NK-92 (cell line): ENCODE measurements around the gene PLA2G6.
"Not testable (repeated sequence)": the region's sequence is repeated elsewhere in the genome, so short reads cannot be mapped to it uniquely, and the experiment has no call there.

Source experiments
- DNase-seq: peaks from one replicate; lab custom pipeline; 2025; ENCODE audit not compliant: unreplicated experiment; lab: John Stamatoyannopoulos, UW

The PLA2G6 gene

DNA sequence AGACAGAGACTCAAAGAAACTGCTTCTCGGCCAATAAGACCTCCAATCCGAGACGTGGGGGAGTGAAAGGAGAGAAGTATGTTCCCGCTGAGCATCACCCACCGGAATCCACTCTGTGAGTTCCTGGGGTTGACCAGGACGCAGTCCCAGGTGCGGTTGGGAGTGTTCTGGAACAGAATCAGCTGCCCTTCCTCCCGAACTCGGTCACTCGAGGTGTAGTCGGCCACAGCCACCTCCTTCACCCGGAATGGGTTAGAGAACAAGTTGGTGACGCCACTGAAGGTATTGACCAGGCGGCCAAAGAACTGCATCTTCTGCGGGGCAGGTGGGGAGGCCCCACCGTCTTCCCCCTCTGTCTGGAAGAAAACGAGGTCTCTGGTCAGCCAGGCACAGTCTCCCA is 12.5 kb downstream of the PLA2G6 start:
- DNase-seq = no peak

DNA sequence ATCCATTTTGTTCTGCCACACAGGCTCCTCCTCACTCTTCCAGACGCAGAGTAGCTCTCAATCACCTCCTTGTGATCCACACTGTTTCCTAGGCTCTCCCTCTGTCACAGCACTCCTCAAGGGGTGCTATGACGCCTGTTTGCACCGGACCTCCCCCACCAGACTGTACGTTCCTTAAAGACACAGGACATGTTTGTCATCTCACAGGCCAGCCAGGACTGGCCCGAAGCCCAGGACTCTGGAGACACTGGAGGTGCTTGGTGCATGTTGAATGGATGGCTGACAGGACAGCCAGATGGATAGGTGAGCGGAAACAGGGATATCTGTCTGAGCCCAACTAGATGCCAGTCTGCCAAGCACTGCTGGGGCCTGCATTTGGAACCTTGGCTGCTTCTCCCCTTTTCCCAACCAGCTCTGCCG is 13.6 kb downstream of the PLA2G6 start:
- no peak for DNase-seq

DNA sequence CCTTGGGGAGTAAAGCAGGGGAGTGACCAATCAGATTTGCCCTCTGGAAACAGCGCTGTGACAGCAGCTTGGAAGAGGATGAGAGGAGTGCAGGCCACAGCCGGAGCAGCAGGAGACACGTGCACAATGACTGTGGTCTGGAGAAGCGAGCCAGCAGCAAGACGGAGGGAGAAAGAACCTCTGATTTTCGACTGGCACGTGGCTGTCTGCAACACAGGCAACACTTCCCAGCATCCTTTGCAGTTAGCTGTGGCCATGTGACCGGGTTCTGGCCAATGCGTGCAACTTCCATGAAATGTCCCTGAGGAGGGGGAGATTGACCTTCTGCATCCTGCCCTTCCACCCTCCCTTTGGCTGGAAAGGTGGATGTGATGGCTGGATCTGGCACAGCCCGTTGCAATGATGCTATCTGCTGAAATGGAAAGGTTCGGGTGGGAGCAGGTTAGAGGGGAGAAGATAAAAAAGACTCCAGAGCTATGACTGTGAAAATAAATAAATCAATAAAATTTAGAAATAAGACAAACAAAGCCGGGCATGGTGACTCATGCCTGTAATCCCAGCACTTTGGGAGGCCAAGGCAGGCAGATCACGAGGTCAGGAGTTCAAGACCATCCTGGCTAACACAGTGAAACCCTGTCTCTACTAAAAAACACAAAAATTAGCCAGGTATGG is 15.6 kb downstream of the PLA2G6 start:
- no peak for DNase-seq

DNA sequence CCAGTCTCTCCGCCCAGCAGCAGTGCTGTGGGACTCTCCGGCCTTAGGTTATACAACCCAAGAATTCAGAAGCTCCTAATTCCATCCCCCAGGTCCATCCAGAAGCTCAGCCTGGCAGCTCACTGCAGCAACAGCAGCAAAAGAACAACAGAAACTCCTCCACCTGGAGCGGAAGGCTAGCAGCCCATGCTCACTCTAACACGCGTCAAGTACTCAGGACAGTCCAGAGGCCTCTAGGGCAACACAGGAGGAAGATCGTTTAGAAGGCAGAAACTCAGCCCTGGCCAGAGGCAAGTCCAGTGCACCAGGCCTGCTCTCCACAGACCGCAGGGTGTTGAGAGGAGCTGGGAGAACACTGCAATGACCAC is 17.1 kb downstream of the PLA2G6 start:
- no peak for DNase-seq

DNA sequence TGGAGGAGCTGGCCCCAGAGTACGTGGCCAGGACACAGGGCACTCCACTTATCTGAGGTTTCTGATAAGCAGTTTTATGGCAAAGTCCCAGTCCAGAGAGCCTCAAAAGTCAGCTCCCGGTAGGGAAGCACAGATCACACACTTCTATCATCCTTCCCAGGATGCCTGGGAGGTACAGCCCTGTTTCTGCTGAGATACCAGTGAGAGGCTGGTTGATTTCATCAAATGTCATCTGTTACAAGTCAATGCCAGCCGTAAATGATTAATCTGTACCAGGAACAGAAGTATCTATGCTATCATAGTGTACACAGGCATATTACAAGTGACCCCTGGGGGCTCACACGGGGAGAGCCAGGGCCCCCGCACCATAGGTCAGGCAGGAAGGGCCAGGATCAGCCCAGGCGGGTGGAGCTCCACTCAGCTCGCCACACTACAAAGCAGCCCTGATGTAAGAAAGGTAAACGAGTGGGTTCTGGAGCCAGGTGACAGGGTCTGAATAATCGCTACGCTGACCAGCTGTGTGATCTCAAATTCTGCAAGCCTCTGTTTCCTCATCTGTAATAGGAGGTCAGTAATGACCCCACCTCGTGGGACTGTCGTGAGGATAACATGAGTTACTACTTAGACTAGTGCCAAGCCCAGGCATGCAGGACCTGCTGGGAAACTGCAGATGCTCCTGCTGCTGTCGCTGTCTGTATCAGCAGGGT is 17.6 kb downstream of the PLA2G6 start:
- no peak for DNase-seq

DNA sequence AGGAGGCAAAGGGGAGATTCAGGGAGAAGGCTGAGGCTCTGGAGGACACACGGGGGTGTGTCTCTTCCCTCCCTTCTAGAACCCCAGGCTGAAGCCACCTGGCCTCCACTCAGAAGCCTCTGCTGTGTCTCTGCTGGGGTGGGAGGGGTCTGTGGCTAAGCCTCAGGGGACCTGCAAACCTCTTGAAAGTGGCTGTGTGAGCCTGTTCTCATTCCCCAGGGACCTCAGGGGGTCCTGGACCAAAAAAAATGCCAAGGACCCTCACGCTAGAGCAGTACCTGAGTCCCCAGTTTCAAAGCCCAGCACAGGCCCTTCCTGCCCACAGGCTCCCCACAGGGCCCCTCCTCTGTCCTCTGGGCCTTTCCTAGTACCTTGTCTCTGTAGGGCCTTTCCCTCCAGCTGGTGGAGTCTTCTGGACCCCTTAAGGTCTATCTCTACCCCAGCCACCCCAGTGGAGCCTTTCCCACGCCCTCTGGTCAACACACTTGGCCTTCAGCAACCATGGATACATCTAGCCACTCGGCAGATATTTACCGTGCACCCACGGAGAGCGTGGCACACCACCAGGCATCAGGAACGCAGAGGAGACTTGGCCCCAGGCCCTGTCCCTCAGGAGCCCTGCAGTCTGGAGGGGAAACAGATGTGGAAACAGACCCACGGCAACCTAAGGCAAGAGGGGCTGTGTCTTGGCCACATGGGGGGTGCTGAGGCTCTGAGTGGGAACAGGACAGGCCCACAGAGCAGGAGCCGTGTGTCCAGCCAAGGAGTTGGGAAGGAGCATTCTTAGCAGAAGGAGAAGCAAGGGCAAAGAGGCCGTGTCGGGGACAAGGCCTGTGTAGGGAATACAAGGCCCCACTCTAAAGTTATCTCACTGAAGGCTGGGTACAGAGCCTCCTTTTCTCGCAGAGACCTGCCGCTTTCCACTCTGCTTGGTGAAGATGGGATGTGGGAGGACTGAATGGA is 18.5 kb downstream of the PLA2G6 start:
- no peak for DNase-seq

DNA sequence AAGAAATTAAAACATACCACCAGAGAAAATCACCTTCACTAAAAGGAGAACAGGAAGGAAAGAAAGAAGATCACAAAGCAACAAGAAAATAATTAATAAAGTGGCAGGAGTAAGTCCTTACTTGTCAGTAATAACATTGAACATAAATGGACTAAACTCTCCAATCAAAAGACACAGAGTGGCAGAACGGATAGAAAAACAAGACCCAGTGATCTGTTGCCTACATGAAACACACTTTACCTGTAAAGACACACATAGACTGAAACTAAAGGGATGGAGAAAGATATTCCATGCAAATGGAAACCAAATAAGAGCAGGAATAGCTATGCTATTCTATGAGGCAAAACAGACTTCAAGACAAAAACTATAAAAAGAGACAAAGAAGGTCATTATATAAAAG is 25.9 kb downstream of the PLA2G6 start:
- DNase-seq = no peak

DNA sequence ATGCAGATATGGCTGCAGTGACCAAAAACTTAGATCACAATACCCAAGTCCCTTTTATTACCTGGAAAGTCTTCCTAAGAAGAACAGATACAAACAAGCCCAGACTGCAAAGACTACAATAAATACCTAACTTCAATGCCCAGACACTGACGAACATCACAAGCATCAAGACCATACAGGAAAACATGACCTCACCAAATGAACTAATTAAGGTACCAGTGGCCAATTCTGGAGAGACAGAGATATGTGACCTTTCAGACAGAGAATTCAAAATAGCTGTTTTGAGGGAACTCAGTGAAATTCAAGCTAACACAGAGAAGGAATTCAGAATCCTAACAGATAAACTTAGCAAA is 27.1 kb downstream of the PLA2G6 start:
- not testable (repeated sequence) for DNase-seq

DNA sequence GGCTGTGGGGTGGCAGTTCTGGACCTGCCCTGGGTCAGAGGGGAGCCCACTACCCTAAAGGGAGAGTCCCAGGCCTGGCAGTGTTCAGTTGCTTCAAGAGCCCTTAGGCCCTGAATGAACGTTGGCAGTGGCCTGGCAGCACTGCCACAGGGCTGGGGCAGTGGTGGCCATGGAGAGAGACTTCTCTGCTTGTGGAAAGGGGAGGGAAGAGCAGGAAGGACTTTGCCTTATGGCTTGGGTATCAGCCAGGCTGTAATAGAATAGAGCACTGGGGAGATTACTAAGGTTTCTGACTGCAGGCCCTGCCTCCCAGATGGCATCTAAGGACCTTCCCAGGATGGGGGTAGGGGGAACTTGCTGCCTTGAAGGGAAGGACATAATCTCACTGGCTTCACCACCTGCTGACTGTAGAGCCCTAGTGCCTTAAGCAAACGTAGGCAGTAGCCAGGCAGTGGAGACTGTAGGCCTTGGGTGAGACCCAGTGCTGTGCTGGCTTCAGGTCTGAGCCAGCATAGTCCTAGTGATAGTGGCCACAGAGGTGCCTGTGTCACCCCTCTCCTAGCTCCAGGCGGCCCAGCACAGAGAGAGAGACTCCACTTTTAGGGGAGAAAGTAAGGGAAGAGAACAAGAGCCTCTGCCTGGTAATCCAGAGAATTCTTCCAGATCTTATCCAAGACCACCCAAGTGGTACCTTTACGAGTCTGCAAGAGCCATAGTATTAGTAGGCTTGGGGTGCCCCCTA is 27.6 kb downstream of the PLA2G6 start:
- DNase-seq = no peak

DNA sequence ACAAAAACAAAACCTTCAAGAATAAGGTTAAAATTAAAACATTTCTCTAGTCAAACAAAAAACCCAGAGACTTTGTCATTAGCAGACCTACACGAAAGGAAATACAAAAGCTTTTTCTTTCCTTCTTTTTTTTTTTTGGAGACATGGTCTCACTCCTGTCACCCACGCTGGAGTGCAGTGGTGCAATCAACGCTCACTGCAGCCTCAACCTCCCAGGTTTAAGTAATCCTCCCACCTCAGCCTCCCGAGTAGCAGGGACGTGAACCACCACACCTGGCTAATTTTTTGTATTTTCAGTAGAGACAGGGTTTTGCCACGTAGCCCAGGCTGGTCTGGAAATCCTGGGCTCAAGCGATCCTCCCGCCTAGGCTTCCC is 30.5 kb downstream of the PLA2G6 start:
- DNase-seq = no peak

DNA sequence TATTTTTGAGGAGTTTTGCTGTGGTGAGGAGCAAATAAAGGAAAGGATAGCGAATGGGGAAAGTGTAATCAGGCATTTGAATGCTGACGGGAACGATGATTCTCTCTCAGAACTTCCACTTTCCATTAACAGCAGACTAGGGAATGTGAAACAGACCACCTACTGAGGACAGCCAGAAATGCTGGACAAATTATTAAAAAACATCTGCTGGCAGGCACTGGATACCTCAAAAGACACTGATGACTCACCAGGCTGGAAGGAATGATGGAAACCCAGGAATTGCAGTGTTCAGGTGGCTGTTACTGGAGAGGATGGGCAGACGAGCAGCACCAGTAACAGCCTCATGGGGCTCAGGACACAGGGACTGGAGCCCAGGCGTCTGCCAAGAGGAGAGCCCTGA is 33.4 kb downstream of the PLA2G6 start:
- DNase-seq = no peak

DNA sequence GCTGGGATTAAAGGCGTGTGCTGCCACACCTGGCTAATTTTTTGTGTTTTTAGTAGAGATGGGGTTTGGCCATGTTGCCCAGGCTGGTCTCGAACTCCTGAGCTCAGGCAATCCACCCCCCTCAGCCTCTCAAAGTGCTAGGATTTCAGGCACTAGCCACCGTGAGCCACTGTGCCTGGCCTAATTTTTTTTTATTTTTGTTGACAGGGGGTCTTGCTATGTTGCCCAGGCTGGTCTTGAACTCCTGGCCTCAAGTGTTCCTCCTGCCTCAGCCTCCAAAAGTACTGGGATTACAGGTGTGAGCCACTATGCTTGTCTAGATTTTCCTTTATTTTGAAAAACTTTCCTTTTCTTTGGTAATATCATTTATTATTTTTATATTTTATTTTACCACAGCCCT is 35.5 kb downstream of the PLA2G6 start:
- not testable (repeated sequence) for DNase-seq

DNA sequence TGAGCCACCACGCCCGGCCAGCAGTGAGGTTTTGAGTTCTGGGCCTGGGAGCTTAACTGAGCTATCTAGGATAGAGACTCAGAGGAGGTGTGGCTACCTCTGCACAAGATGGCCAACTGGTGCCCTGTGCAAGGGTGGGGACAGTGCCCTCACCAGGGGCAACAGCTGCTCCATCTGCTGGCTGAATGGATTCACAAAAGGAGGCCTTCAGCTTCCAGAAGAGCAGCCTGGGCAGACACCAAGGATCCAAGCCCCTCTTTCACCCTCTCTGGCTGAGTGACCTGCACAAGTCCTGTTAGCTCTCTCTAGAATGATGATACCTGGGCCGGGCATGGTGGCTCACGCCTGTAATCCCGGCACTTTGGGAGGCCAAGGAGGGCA is 37.6 kb downstream of the PLA2G6 start:
- DNase-seq = no peak

DNA sequence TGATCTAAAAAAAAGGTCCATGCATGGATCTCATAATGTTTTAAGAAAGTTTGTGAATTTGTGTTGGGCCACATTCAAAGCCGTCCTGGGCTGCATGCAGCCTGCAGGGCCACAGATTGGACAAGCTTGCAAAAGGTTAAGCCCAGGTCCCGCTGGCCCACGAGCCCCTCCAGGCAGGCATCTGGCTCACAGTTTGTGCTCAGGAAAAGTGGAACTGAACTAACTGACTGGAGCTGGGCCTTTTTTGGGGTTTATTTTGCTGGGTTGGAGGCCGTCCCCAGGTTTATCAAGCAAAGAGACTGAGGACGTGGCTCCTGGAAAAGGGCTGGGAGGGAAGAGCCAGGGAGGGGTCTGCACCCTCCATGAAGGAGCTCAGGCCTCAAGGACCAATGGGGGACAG is 39.0 kb downstream of the PLA2G6 start:
- no peak for DNase-seq

DNA sequence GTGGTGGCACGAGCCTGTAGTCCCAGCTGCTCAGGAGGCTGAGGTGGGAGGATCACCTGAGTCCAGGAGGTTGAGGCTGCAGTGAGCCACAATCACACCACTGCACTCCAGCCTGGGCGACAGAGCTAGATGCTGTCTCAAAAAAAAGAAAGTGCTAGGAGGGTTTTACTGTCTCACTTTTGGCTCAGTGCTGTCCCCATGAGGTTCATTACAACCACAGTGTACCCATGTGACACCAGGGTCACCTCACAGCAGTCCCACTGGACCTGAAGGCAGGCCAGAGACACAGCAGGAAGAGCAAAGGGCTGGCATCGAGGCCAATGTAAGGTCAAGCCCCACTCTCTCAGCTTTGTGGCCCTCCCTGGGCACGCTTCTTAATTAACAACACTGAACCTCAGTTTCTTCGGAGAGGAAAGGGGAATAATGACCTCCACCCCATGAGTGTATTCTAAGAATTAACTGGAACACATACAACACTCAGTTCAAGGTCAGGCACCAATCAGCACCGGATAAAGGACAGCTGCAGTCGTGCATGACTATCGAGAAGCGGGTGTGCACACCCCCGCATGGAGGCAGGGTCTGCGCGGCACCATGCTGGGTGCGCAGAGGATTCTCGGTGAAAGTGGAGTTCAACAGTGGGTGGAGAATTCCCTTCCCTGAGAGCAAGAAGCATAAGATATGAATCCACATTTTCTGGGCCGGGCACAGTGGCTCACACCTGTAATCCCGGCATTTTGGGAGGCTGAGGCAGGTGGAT is 40.2 kb downstream of the PLA2G6 start:
- DNase-seq = no peak

DNA sequence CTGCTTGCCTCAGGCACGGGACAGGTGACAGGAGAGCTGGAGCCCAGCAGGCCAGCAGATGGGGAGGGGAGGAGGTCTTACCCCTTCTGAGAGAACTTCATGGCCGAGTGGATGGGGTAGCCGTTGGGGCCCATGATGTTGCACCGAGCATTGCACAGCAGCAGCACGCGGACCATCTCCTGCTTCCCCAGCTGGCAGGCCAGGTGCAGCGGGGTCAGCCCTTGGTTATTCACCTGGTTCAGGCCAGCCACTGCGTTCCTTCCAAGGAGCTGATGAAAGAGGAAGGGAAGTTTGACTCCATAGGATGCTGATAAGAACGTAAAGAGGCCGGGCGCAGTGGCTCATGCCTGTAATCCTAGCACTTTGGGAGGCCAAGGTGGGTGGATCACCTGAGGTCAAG is 41.7 kb downstream of the PLA2G6 start:
- no peak for DNase-seq

DNA sequence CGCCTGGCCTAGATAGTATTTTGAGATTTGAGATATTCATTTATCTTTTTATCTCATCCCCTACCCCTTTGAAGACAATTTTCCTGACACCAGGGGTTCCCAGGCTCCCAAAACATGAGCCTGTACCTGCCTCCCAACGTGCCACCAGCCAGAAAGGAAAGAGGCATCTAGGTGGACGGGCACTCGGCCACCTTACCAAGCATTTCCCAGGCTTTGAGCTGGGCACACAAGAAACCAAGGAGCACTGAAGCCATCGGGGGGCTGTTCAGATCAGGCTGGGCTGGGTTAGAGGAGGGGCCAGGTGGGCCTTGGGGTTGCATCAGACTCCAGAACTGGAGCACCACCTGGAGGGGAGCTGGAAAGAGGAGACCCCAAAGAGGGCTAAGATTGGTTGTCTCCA is 42.7 kb downstream of the PLA2G6 start:
- DNase-seq = no peak

DNA sequence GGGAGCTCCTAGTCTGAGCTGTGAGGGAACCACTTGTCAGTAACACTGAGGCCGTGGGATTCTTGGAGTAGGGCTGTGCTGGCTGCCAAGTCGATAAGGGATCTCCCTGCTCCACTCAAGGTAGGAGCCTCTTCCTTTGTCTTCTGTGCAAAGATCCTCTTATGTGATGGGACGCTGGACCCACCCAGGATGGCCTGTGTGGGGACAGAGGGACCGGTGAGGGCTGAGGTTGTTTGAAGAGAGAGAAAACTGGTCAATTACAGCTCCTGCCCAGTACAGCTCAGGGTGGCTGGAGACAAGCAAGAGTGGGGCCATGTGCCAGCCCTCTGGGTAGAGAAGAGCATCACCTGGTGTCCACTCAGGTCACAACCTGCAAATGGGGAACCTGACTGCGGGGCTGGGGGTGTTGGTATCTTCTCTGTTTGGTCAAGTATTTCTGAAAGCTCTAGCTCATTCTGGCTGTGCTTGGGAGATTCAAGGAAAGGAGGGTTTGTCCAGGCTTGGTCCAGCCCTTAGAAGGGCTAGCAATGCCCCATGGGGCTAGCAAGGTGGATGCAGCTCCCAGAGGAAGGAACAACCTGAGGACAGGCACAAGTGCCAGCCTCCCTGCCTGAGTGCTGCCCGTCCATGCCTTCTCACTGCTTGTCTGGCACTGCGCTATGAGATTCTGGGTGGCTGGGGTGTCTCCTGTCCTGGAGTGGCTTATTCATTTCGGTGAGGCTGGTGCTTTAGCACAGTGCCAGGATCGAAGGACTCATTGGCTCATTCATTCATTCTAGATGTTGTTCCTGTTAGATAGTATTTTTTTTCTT is 43.5 kb downstream of the PLA2G6 start:
- DNase-seq = no peak

DNA sequence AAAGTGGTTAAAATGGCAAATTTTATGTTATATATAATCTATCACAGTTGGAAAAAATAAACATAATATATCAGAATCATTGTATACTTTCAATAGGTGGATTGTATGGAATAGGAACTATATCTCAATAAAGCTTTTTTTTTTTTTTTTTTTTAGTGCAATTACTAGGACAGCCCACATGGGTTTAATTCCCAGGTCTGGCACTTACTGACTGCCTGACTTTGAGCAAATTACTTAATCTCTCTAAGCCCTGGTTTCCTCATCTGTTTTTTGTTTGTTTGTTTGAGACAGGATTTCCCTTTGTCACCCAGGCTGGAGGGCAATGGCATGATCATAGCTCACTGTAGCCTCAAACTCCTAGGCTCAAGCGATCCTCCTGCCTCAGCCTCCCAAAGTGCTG is 45.0 kb downstream of the PLA2G6 start:
- no peak for DNase-seq
